HCT116 (cell line): ENCODE data around the gene ITIH4. TPM values are rescaled to one million over a fixed set of nuclear protein-coding genes. Genes with fewer than 3 reads are reported as not detected.

Experiments
- ATAC-seq: fragments of 200-7000 bp; cut with Tn5 transposase; 2 replicates; pipeline ENCODE4 v1.9.1; 2020; ENCODE audit warnings: mild to moderate bottlenecking, moderate library complexity
- BruUV-seq: library from RNA; stranded (reverse); fragments of 400-500 nt; replicated peaks from 2 replicates; lab custom pipeline; 2021; lab: Mats Ljungman, UMichigan
- CTCF ChIA-PET: fragments of 300-600 bp; sonication (Branson Sonifier 250); formaldehyde crosslinking; loops from one replicate; lab custom pipeline; 2021; ENCODE audit warnings: antibody characterized with exemption; lab: Charles Lee
- POLR2A ChIA-PET: fragments of 300-600, 350-600 bp; sonication (Branson Sonifier 250); formaldehyde crosslinking; loops from one replicate; lab custom pipeline; 2021; ENCODE audit warnings: antibody characterized with exemption; lab: Charles Lee
- RAD21 ChIA-PET, 2 experiments: fragments of 300-600 bp; sonication (Branson Sonifier 250); formaldehyde crosslinking; loops; one replicate each; lab custom pipeline; 2023; ENCODE audit warnings: low total read pairs in 2 of 2; ENCODE audit not compliant: uncharacterized antibody in 2 of 2, unreplicated experiment in 2 of 2, low non-redundant PET in 1 of 2; lab: Charles Lee
- DNase-seq: peaks from one replicate; pipeline ENCODE4 v3.0.0-alpha.2; 2010; ENCODE audit warnings: low read depth, low spot score
- H2AFZ ChIP-seq: fragments of 200-600 bp; shearing (Covaris generic), sonication (generic); 2 replicates; pipeline ENCODE4 v1.6.1; 2017; ENCODE audit warnings: low read depth, mixed run types, mixed read lengths, antibody characterized with exemption, low read length; ENCODE audit not compliant: poor library complexity, severe bottlenecking
- H3K27ac ChIP-seq: 2 replicates; pipeline ENCODE4 v1.5.1; 2012; ENCODE audit warnings: low read depth, low read length
- H3K27me3 ChIP-seq: fragments of 200-600 bp; sonication (generic); 2 replicates; pipeline ENCODE4 v1.6.1; 2016; ENCODE audit warnings: mixed run types, low read length, mixed read lengths; ENCODE audit not compliant: insufficient read depth
- H3K36me3 ChIP-seq, 2 experiments: fragments of 200-500 bp in 1 of 2; fragments of 200-600 bp in 1 of 2; sonication (Bioruptor generic) in 1 of 2; sonication (generic) in 1 of 2; 2 replicates each; pipeline versions ENCODE4 v1.5.1 to v1.6.1; 2014 to 2016; ENCODE audit warnings: low read length in 2 of 2, inconsistent platforms in 1 of 2, mixed read lengths in 1 of 2, mixed run types in 1 of 2; ENCODE audit not compliant: insufficient read depth in 2 of 2, control insufficient read depth in 1 of 2
- H3K4me1 ChIP-seq, 2 experiments: fragments of 200-600 bp in 1 of 2; sonication (generic) in 1 of 2; 2 replicates each; pipeline versions ENCODE4 v1.5.1 to v1.6.1; 2012 to 2017; ENCODE audit warnings: low read length in 2 of 2, inconsistent platforms in 1 of 2, mild to moderate bottlenecking in 1 of 2, mixed read lengths in 1 of 2, mixed run types in 1 of 2, moderate library complexity in 1 of 2; ENCODE audit not compliant: insufficient read depth in 2 of 2, control insufficient read depth in 1 of 2
- H3K4me2 ChIP-seq: fragments of 200-600 bp; sonication (generic); 2 replicates; pipeline ENCODE4 v1.6.1; 2017; ENCODE audit warnings: mixed run types, low read length, mixed read lengths
- H3K4me3 ChIP-seq, 2 experiments: fragments of 200-600 bp in 1 of 2; sonication (generic) in 1 of 2; replicated peaks in 1 of 2; 2 replicates each; pipeline ENCODE4 v1.5.1; 2011 to 2016; ENCODE audit warnings: low read length in 2 of 2, control low read depth in 1 of 2, low read depth in 1 of 2, mild to moderate bottlenecking in 1 of 2, mixed read lengths in 1 of 2, mixed run types in 1 of 2
- H3K79me2 ChIP-seq: fragments of 200-600 bp; sonication (generic); 2 replicates; pipeline ENCODE4 v1.6.1; 2017; ENCODE audit warnings: mild to moderate bottlenecking, mixed run types, low read length, moderate library complexity, mixed read lengths; ENCODE audit not compliant: insufficient read depth
- H3K9ac ChIP-seq: fragments of 200-600 bp; sonication (generic); 2 replicates; pipeline ENCODE4 v1.6.1; 2016; ENCODE audit warnings: low read length, mixed read lengths
- H3K9me2 ChIP-seq: fragments of 200-600 bp; sonication (generic), shearing (Covaris generic); 2 replicates; pipeline ENCODE4 v1.6.1; 2017; ENCODE audit warnings: mixed run types, mild to moderate bottlenecking, moderate library complexity; ENCODE audit not compliant: insufficient read depth
- H3K9me3 ChIP-seq, 2 experiments: fragments of 200-500 bp in 1 of 2; fragments of 200-600 bp in 1 of 2; sonication (Bioruptor generic) in 1 of 2; sonication (generic) in 1 of 2; 2 replicates each; pipeline ENCODE4 v1.6.1; 2014 to 2017; ENCODE audit warnings: low read length in 2 of 2, mixed read lengths in 2 of 2, inconsistent platforms in 1 of 2, low read depth in 1 of 2, mild to moderate bottlenecking in 1 of 2, mixed run types in 1 of 2, moderate library complexity in 1 of 2; ENCODE audit not compliant: control insufficient read depth in 1 of 2, insufficient read depth in 1 of 2
- H4K20me1 ChIP-seq: fragments of 200-600 bp; sonication (generic), shearing (Covaris generic); 2 replicates; pipeline ENCODE4 v1.6.1; 2017; ENCODE audit warnings: mixed run types, mild to moderate bottlenecking, moderate library complexity; ENCODE audit not compliant: insufficient read depth
- CBX3 ChIP-seq: IDR thresholded peaks from 2 replicates; pipeline ENCODE4 v1.6.1; 2012; ENCODE audit warnings: low read depth
- EZH2 ChIP-seq: fragments of 200-600 bp; sonication (generic); IDR thresholded peaks from 2 replicates; pipeline ENCODE4 v1.6.1; 2017; ENCODE audit warnings: antibody characterized with exemption, mixed run types
- EZH2phosphoT487 ChIP-seq: fragments of 200-600 bp; IDR thresholded peaks from 2 replicates; pipeline ENCODE4 v1.6.1; 2018; ENCODE audit warnings: antibody characterized with exemption, borderline replicate concordance
- FOSL1 ChIP-seq: IDR thresholded peaks from 2 replicates; pipeline ENCODE4 v1.6.1; 2012; ENCODE audit warnings: low read depth
- JUND ChIP-seq: IDR thresholded peaks from 2 replicates; pipeline ENCODE4 v1.6.1; 2012
- MAX ChIP-seq: IDR thresholded peaks from 2 replicates; pipeline ENCODE4 v1.6.1; 2012
- POLR2A ChIP-seq: IDR thresholded peaks from 2 replicates; pipeline ENCODE4 v1.7.0; 2011; ENCODE audit warnings: borderline replicate concordance; ENCODE audit not compliant: insufficient read depth, insufficient read length; ENCODE audit errors: extremely low read depth
- REST ChIP-seq: IDR thresholded peaks from 2 replicates; pipeline ENCODE4 v1.6.1; 2012; ENCODE audit warnings: low read depth
- SIN3A ChIP-seq: IDR thresholded peaks from 2 replicates; pipeline ENCODE4 v1.6.1; 2012; ENCODE audit warnings: low read depth
- SP1 ChIP-seq: IDR thresholded peaks from 2 replicates; pipeline ENCODE4 v1.6.1; 2012; ENCODE audit warnings: low read depth
- TCF7L2 ChIP-seq: IDR thresholded peaks from 2 replicates; pipeline ENCODE4 v1.7.0; 2011; ENCODE audit warnings: borderline replicate concordance, inconsistent platforms; ENCODE audit not compliant: insufficient read depth, insufficient read length; ENCODE audit errors: extremely low read depth
- YY1 ChIP-seq: IDR thresholded peaks from 2 replicates; pipeline ENCODE4 v1.6.1; 2011; ENCODE audit warnings: low read length, low read depth, moderate library complexity, mild to moderate bottlenecking; ENCODE audit not compliant: insufficient replicate concordance; ENCODE audit errors: extremely low read depth
- ZBTB33 ChIP-seq: IDR thresholded peaks from 2 replicates; pipeline ENCODE4 v1.6.1; 2011; ENCODE audit warnings: mild to moderate bottlenecking, low read length, moderate library complexity; ENCODE audit not compliant: insufficient replicate concordance; ENCODE audit errors: extremely low read depth
- ZFX ChIP-seq: fragments of 450-650 bp; IDR thresholded peaks from 2 replicates; pipeline ENCODE4 v1.6.1; 2017
- ZNF274 ChIP-seq: fragments of 200-500 bp; sonication (Bioruptor generic); IDR thresholded peaks from 2 replicates; pipeline ENCODE4 v1.6.1; 2014; ENCODE audit warnings: mild to moderate bottlenecking, low read depth, low read length, inconsistent platforms
- intact Hi-C: fragments of 100-400 bp; cut with micrococcal nuclease; formaldehyde crosslinking; loops from 2 replicates; pipeline ENCODE4 v1.10.0; 2022
- total RNA-seq: library from RNA; stranded (reverse); gene quantifications from one replicate; pipeline ENCODE4 v1.2.1, GENCODE V29; 2021; ENCODE audit not compliant: unreplicated experiment

Gene ITIH4
- total RNA-seq, 1 experiment from 2014 or later = 4.1 TPM

GRCh38 chr3:52857133-52857532 lies 26.7 kb upstream of the ITIH4 start:
- H3K9ac ChIP-seq = no peak overlapping the region
- TF ChIP-seq TCF7L2 (no peak), JUND (no peak), ZNF274 (no peak), FOSL1 (no peak), MAX (no peak), ZFX (no peak), EZH2 (no peak), SIN3A (no peak)
- TF ChIP-seq, all 23 proteins: peak for 0
- Histone ChIP-seq H3K4me2 (no peak overlapping the region), H3K4me3 (no peak overlapping the region), H3K4me1 (no peaks in the 10 kb centered on the region), H3K9me2 (no peaks in the 10 kb centered on the region), H3K9me3 (no peaks in the 10 kb centered on the region), H3K79me2 (no peaks in the 10 kb centered on the region), H3K27ac (no peak overlapping the region), H3K36me3 (no peaks in the 10 kb centered on the region), H3K27me3 (no peaks in the 10 kb centered on the region), H2AFZ (no peak overlapping the region), H4K20me1 (no peaks in the 10 kb centered on the region)
- intact Hi-C loops = no loop called here
- BruUV-seq = no TSS peak
- CTCF ChIA-PET = no interaction called here
- ATAC-seq (no peak), DNase-seq (no peak)
- POLR2A ChIA-PET = no interaction called here
- RAD21 ChIA-PET = interaction anchor here in 1 of 2 experiments (0.6 kb wide), 1 partner anchor 65 kb away, joined by 4 read pairs; no protein-coding TSS in a partner anchor

- ATAC-seq = no peak
- ChIA-PET RAD21 (interaction anchor here in 1 of 2 experiments (0.6 kb wide), 1 partner anchor 65 kb away, joined by 4 read pairs; no protein-coding TSS in a partner anchor), CTCF (no interaction called here), POLR2A (no interaction called here)
- Histone ChIP-seq H3K27me3 (no peaks in the 10 kb centered on the region), H4K20me1 (no peaks in the 10 kb centered on the region), H3K9me3 (no peaks in the 10 kb centered on the region), H2AFZ (no peak overlapping the region), H3K36me3 (peaks cover 0 to 2% of the 10 kb centered on the region in 2 experiments; a peak in 1 of 4 replicates), H3K4me2 (no peak overlapping the region), H3K79me2 (no peaks in the 10 kb centered on the region), H3K27ac (no peak overlapping the region), H3K9me2 (no peaks in the 10 kb centered on the region), H3K9ac (no peak overlapping the region), H3K4me3 (no peak overlapping the region), H3K4me1 (no peaks in the 10 kb centered on the region)
- no peak for DNase-seq
- BruUV-seq = no TSS peak
- intact Hi-C loops = no loop called here
- no peak for TF ChIP-seq REST
- TF ChIP-seq POLR2A = no peak
- no peak for TF ChIP-seq YY1
- TF ChIP-seq SIN3A = no peak
- TF ChIP-seq FOSL1 = no peak
- no peak for TF ChIP-seq SP1
- no peak for TF ChIP-seq ZBTB33
- TF ChIP-seq TCF7L2 = no peak
- no peak for TF ChIP-seq EZH2phosphoT487
- no peak for TF ChIP-seq CBX3
- TF ChIP-seq EZH2 = no peak
Observed at GRCh38 chr3:52856666-52857065, 26.2 kb upstream of the ITIH4 start.
